ENCODE results near the gene AMACR. TPM values are rescaled to one million over a fixed set of nuclear protein-coding genes. Genes with fewer than 3 reads are reported as not detected.

AMACR gene
- total RNA-seq, 1 experiment from 2014 or later, result 12.3 TPM

GRCh38 chr5:33941090-33941489 is 66.8 kb downstream of the AMACR start:
- Histone ChIP-seq H3K4me2 (ENCODE audit: low read length) (no peak overlapping the region), H3K4me1 (ENCODE audit: insufficient read depth, low read length) (no peaks in the 10 kb centered on the region), H3K4me3 (ENCODE audit: low read length) (no peak overlapping the region), H3K9ac (ENCODE audit: low read length) (no peak overlapping the region), H3K36me3 (ENCODE audit: low read depth, low read length) (no peaks in the 10 kb centered on the region), H3K27ac (ENCODE audit: low read length) (no peak overlapping the region), H3K9me2 (replicated peaks; ENCODE audit: low read length) (no peaks in the 10 kb centered on the region), H3K79me2 (ENCODE audit: low read length) (no peaks in the 10 kb centered on the region), H3K27me3 (ENCODE audit: low read length) (no peaks in the 10 kb centered on the region), H3K9me3 (ENCODE audit: low read length) (no peaks in the 10 kb centered on the region), H2AFZ (ENCODE audit: low read length) (no peak overlapping the region), H3F3A (ENCODE audit: low read length, unreplicated experiment) (no peaks in the 10 kb centered on the region), H4K20me1 (ENCODE audit: low read length) (no peaks in the 10 kb centered on the region)
- TF ChIP-seq EZH2 (IDR thresholded peaks at IDR 0.05; ENCODE audit: low read length, unreplicated experiment) (no peak), EZH2phosphoT487 (IDR thresholded peaks at IDR 0.05; ENCODE audit: borderline replicate concordance, low read length) (no peak)
- TF ChIP-seq, protein P1, sequence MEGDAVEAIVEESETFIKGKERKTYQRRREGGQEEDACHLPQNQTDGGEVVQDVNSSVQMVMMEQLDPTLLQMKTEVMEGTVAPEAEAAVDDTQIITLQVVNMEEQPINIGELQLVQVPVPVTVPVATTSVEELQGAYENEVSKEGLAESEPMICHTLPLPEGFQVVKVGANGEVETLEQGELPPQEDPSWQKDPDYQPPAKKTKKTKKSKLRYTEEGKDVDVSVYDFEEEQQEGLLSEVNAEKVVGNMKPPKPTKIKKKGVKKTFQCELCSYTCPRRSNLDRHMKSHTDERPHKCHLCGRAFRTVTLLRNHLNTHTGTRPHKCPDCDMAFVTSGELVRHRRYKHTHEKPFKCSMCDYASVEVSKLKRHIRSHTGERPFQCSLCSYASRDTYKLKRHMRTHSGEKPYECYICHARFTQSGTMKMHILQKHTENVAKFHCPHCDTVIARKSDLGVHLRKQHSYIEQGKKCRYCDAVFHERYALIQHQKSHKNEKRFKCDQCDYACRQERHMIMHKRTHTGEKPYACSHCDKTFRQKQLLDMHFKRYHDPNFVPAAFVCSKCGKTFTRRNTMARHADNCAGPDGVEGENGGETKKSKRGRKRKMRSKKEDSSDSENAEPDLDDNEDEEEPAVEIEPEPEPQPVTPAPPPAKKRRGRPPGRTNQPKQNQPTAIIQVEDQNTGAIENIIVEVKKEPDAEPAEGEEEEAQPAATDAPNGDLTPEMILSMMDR (conservative IDR thresholded peaks at IDR 0.05; ENCODE audit: low read depth, low read length), result no peak
- ChIA-PET POLR2A (ENCODE audit: unreplicated experiment) (no interaction called here), CTCF (no interaction called here)
- intact Hi-C loops (cut with micrococcal nuclease), result no loop called here
- BruUV-seq (replicated peaks), result no TSS peak
- no peak for ATAC-seq
- no peak for DNase-seq

DNA sequence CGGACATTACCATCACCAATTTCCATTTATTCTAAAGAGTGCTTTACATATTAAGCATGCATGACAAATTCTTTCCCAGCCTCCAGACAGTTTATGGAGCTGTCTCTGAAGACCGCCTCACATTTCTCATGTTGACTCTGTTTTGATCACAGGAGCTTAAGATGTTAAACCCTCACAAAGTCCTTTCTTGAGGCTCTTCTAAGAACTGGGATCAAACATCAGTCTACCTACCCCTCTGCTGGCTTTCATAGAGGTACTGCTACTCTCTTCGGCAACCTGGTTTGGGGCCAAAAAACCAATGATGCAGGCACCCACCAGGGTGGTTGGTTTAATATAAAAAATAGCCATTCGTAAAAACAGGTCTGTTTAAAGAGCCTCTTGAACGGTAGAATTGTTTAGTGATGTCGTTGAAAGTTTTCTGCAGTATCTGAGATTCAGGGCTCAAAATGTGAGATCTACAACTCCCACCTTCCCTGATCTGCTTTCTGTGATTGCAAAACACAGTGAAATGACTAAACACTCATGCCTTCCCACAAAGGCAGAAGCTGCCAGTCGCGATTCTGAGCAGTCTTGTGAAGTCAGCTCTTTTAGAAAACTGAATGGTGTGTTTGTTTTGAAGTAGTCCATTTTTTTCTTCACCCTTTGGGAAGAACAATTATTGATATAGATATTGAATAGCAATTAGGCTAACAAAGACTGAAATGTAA is 68.1 kb downstream of the AMACR start:
- CTCF ChIA-PET, result no interaction called here

GRCh38 chr5:33938881-33939280 is 69.0 kb downstream of the AMACR start:
- Histone ChIP-seq H3K27me3 (ENCODE audit: low read length) (no peaks in the 10 kb centered on the region), H3K4me1 (ENCODE audit: insufficient read depth, low read length) (peaks cover 8% of the 10 kb centered on the region), H3K36me3 (ENCODE audit: low read depth, low read length) (no peaks in the 10 kb centered on the region), H3K9ac (ENCODE audit: low read length) (no peak overlapping the region), H3K27ac (ENCODE audit: low read length) (no peak overlapping the region), H4K20me1 (ENCODE audit: low read length) (no peaks in the 10 kb centered on the region), H3K9me3 (ENCODE audit: low read length) (no peaks in the 10 kb centered on the region), H2AFZ (ENCODE audit: low read length) (no peak overlapping the region), H3K79me2 (ENCODE audit: low read length) (no peaks in the 10 kb centered on the region), H3K4me3 (ENCODE audit: low read length) (no peak overlapping the region), H3K4me2 (ENCODE audit: low read length) (no peak overlapping the region), H3K9me2 (replicated peaks; ENCODE audit: low read length) (no peaks in the 10 kb centered on the region), H3F3A (ENCODE audit: low read length, unreplicated experiment) (no peaks in the 10 kb centered on the region)
- TF ChIP-seq EZH2 (IDR thresholded peaks at IDR 0.05; ENCODE audit: low read length, unreplicated experiment) (no peak), EZH2phosphoT487 (IDR thresholded peaks at IDR 0.05; ENCODE audit: borderline replicate concordance, low read length) (no peak)
- TF ChIP-seq, protein P1 (conservative IDR thresholded peaks at IDR 0.05; ENCODE audit: low read depth, low read length), result no peak
- intact Hi-C loops (cut with micrococcal nuclease), result no loop called here
- ChIA-PET CTCF (no interaction called here), POLR2A (ENCODE audit: unreplicated experiment) (no interaction called here)
- no peak for ATAC-seq
- BruUV-seq (replicated peaks), result no TSS peak
- no peak for DNase-seq

More for the DNA sequence above, 68.1 kb downstream of the AMACR start:
- Histone ChIP-seq H3F3A (ENCODE audit: low read length, unreplicated experiment) (no peaks in the 10 kb centered on the region), H3K4me1 (ENCODE audit: insufficient read depth, low read length) (no peaks in the 10 kb centered on the region), H3K27ac (ENCODE audit: low read length) (no peak overlapping the region), H3K4me2 (ENCODE audit: low read length) (no peak overlapping the region), H2AFZ (ENCODE audit: low read length) (no peak overlapping the region), H3K9me2 (replicated peaks; ENCODE audit: low read length) (no peaks in the 10 kb centered on the region), H4K20me1 (ENCODE audit: low read length) (no peaks in the 10 kb centered on the region), H3K4me3 (ENCODE audit: low read length) (no peak overlapping the region), H3K79me2 (ENCODE audit: low read length) (no peaks in the 10 kb centered on the region), H3K9me3 (ENCODE audit: low read length) (no peaks in the 10 kb centered on the region), H3K36me3 (ENCODE audit: low read depth, low read length) (no peaks in the 10 kb centered on the region), H3K9ac (ENCODE audit: low read length) (no peak overlapping the region), H3K27me3 (ENCODE audit: low read length) (no peaks in the 10 kb centered on the region)
- BruUV-seq (replicated peaks), result no TSS peak
- TF ChIP-seq EZH2 (IDR thresholded peaks at IDR 0.05; ENCODE audit: low read length, unreplicated experiment) (no peak), EZH2phosphoT487 (IDR thresholded peaks at IDR 0.05; ENCODE audit: borderline replicate concordance, low read length) (no peak)
- TF ChIP-seq, protein P1 (conservative IDR thresholded peaks at IDR 0.05; ENCODE audit: low read depth, low read length), result no peak
- ATAC-seq (no peak), DNase-seq (peak; percentile 27)
- intact Hi-C loops (cut with micrococcal nuclease), result no loop called here
- POLR2A ChIA-PET (ENCODE audit: unreplicated experiment), result no interaction called here

Data from PC-3 (cell line).